H1 (cell line): ENCODE measurements around the gene GNAI2. TPM values are rescaled to one million over a fixed set of nuclear protein-coding genes. Genes with fewer than 3 reads are reported as not detected.

Experiments
- CTCF ChIA-PET: fragments of 300-600 bp; sonication (Branson Sonifier 250); formaldehyde crosslinking; loops from one replicate; lab custom pipeline; 2021; ENCODE audit not compliant: partially characterized antibody; lab: Charles Lee
- POLR2A ChIA-PET: fragments of 300-600 bp; sonication (Branson Sonifier 250); formaldehyde crosslinking; loops from one replicate; lab custom pipeline; 2021; ENCODE audit warnings: inconsistent platforms; ENCODE audit not compliant: partially characterized antibody; lab: Charles Lee
- DNase-seq, 2 experiments: peaks; one replicate each; pipeline versions ENCODE4 v3.0.0 to v3.0.0-alpha.2; 2010 to 2022; ENCODE audit warnings: low spot score in 2 of 2, low read depth in 1 of 2, mixed read lengths in 1 of 2
- FAIRE-seq: peaks from 2 replicates; lab custom pipeline; 2011; peaks lifted over from hg19 to GRCh38; lab: Jason Lieb, UNC
- H2AFZ ChIP-seq: 2 replicates; pipeline ENCODE4 v1.8.1; 2012; ENCODE audit warnings: low read length, inconsistent platforms
- H2AK5ac ChIP-seq: 2 replicates; pipeline ENCODE4 v1.6.1; 2013; ENCODE audit warnings: low read depth, low read length
- H2BK120ac ChIP-seq: replicated peaks from 2 replicates; pipeline ENCODE3; 2013; ENCODE audit warnings: low read depth, low read length, inconsistent platforms
- H2BK12ac ChIP-seq: 2 replicates; pipeline ENCODE4 v1.6.1; 2013; ENCODE audit warnings: low read depth, low read length
- H2BK15ac ChIP-seq: 2 replicates; pipeline ENCODE4 v1.6.1; 2013; ENCODE audit warnings: low read length
- H2BK20ac ChIP-seq: 2 replicates; pipeline ENCODE4 v1.6.1; 2013; ENCODE audit warnings: low read length
- H2BK5ac ChIP-seq: 2 replicates; pipeline ENCODE4 v1.6.1; 2013; ENCODE audit warnings: low read depth, low read length
- H3K14ac ChIP-seq: 2 replicates; pipeline ENCODE4 v1.6.1; 2013; ENCODE audit warnings: inconsistent platforms; ENCODE audit not compliant: insufficient read length
- H3K18ac ChIP-seq: 2 replicates; pipeline ENCODE4 v1.6.1; 2013; ENCODE audit warnings: low read length; ENCODE audit errors: extremely low read depth
- H3K23ac ChIP-seq: 2 replicates; pipeline ENCODE4 v1.6.1; 2013; ENCODE audit warnings: inconsistent platforms; ENCODE audit not compliant: insufficient read length
- H3K23me2 ChIP-seq: 2 replicates; pipeline ENCODE4 v1.6.1; 2013; ENCODE audit warnings: low read depth, low read length
- H3K27ac ChIP-seq: 2 replicates; pipeline ENCODE4 v1.6.1; 2011; ENCODE audit warnings: low read depth, low read length, inconsistent platforms
- H3K27me3 ChIP-seq, 4 experiments: replicated peaks in 1 of 4; 1 replicate in 1 of 4; 2 replicates in 3 of 4; pipeline versions ENCODE4 v1.6.1 to v1.8.1; 2011 to 2013; ENCODE audit warnings: low read length in 3 of 4, mild to moderate bottlenecking in 3 of 4, inconsistent platforms in 2 of 4, mixed read lengths in 2 of 4, moderate library complexity in 1 of 4; ENCODE audit not compliant: control insufficient read depth in 3 of 4, insufficient read depth in 3 of 4; ENCODE audit errors: extremely low read depth in 1 of 4
- H3K36me3 ChIP-seq, 4 experiments: 2 replicates each; pipeline versions ENCODE4 v1.6.1 to v1.8.1; 2011 to 2013; ENCODE audit warnings: mild to moderate bottlenecking in 4 of 4, low read length in 3 of 4, moderate library complexity in 2 of 4, control low read depth in 1 of 4, inconsistent platforms in 1 of 4; ENCODE audit not compliant: insufficient read depth in 4 of 4, control insufficient read depth in 2 of 4
- H3K4ac ChIP-seq: replicated peaks from 2 replicates; pipeline ENCODE3; 2013; ENCODE audit warnings: low read length, low read depth, mixed read lengths, inconsistent platforms; ENCODE audit not compliant: insufficient read length
- H3K4me1 ChIP-seq, 4 experiments: replicated peaks in 1 of 4; 1 replicate in 1 of 4; 2 replicates in 3 of 4; pipeline versions ENCODE4 v1.6.1 to v1.8.1; 2011 to 2013; ENCODE audit warnings: low read length in 3 of 4, inconsistent platforms in 2 of 4, mixed read lengths in 1 of 4; ENCODE audit not compliant: insufficient read depth in 4 of 4, control insufficient read depth in 3 of 4
- H3K4me2 ChIP-seq, 2 experiments: 2 replicates each; pipeline versions ENCODE4 v1.6.1 to v1.8.1; 2011 to 2013; ENCODE audit warnings: low read depth in 2 of 2, low read length in 2 of 2, control low read depth in 1 of 2, inconsistent platforms in 1 of 2, mild to moderate bottlenecking in 1 of 2; ENCODE audit not compliant: insufficient read depth in 1 of 2
- H3K4me3 ChIP-seq, 4 experiments: fragments of 200-600, 300-600 bp in 1 of 4; sonication (generic), shearing (Covaris generic), sonication (Bioruptor Twin) in 1 of 4; 2 replicates each; pipeline versions ENCODE4 v1.5.1 to v1.8.1; 2011 to 2016; ENCODE audit warnings: low read length in 4 of 4, low read depth in 3 of 4, control low read depth in 2 of 4, inconsistent platforms in 2 of 4, mild to moderate bottlenecking in 2 of 4, mixed read lengths in 1 of 4, moderate library complexity in 1 of 4; ENCODE audit not compliant: insufficient read depth in 2 of 4; ENCODE audit errors: extremely low read depth in 1 of 4
- H3K56ac ChIP-seq: replicated peaks from 2 replicates; pipeline ENCODE3; 2013; ENCODE audit warnings: low read depth, mild to moderate bottlenecking, mixed read lengths, low read length, inconsistent platforms; ENCODE audit not compliant: insufficient read length
- H3K79me1 ChIP-seq: 2 replicates; pipeline ENCODE4 v1.6.1; 2013; ENCODE audit warnings: low read depth, low read length, control low read depth
- H3K79me2 ChIP-seq, 2 experiments: 2 replicates each; pipeline versions ENCODE4 v1.6.1 to v1.8.1; 2012 to 2013; ENCODE audit warnings: low read length in 2 of 2, mild to moderate bottlenecking in 2 of 2, inconsistent platforms in 1 of 2; ENCODE audit not compliant: insufficient read depth in 2 of 2, control insufficient read depth in 1 of 2
- H3K9ac ChIP-seq, 4 experiments: replicated peaks in 1 of 4; 1 replicate in 1 of 4; 2 replicates in 3 of 4; pipeline versions ENCODE4 v1.6.1 to v1.8.1; 2011 to 2013; ENCODE audit warnings: low read depth in 3 of 4, low read length in 3 of 4, control low read depth in 2 of 4, mild to moderate bottlenecking in 2 of 4, moderate library complexity in 2 of 4, inconsistent platforms in 1 of 4; ENCODE audit errors: extremely low read depth in 1 of 4
- H3K9me3 ChIP-seq, 2 experiments: 2 replicates each; pipeline versions ENCODE4 v1.6.1 to v1.8.1; 2012 to 2013; ENCODE audit warnings: mild to moderate bottlenecking in 2 of 2, moderate library complexity in 2 of 2, control low read depth in 1 of 2, inconsistent platforms in 1 of 2, low read depth in 1 of 2, low read length in 1 of 2, mixed read lengths in 1 of 2; ENCODE audit not compliant: insufficient read depth in 2 of 2
- H4K20me1 ChIP-seq, 2 experiments: replicated peaks in 1 of 2; 2 replicates each; pipeline versions ENCODE3 to v1.8.1; 2011 to 2013; ENCODE audit warnings: inconsistent platforms in 2 of 2, low read length in 2 of 2, mild to moderate bottlenecking in 1 of 2; ENCODE audit not compliant: insufficient read depth in 2 of 2, control insufficient read depth in 1 of 2
- H4K5ac ChIP-seq: 2 replicates; pipeline ENCODE4 v1.6.1; 2013; ENCODE audit warnings: low read length, low read depth, mixed read lengths, inconsistent platforms; ENCODE audit not compliant: insufficient read length
- H4K8ac ChIP-seq: 2 replicates; pipeline ENCODE4 v1.8.0; 2013; ENCODE audit warnings: mild to moderate bottlenecking, moderate library complexity, low read length, inconsistent platforms; ENCODE audit not compliant: insufficient read depth; ENCODE audit errors: extremely low read depth
- H4K91ac ChIP-seq: replicated peaks from 2 replicates; pipeline ENCODE3; 2013; ENCODE audit warnings: low read length, mixed read lengths, inconsistent platforms; ENCODE audit not compliant: insufficient read length
- BACH1 ChIP-seq: IDR thresholded peaks from 2 replicates; pipeline ENCODE4 v1.6.1; 2012; ENCODE audit warnings: low read length, improper control_type of control experiment
- CTBP2 ChIP-seq: IDR thresholded peaks from 2 replicates; pipeline ENCODE4 v1.7.0; 2011; ENCODE audit warnings: borderline replicate concordance, mild to moderate bottlenecking, moderate library complexity, mixed read lengths, low read length; ENCODE audit not compliant: insufficient read depth, insufficient read length
- KDM4A ChIP-seq: IDR thresholded peaks from one replicate; pipeline ENCODE4 v1.7.1; 2012; ENCODE audit warnings: low read depth, mild to moderate bottlenecking, moderate library complexity, low read length, inconsistent platforms; ENCODE audit not compliant: severe bottlenecking
- PHF8 ChIP-seq: fragments of 200-600 bp; sonication (generic); conservative IDR thresholded peaks from 2 replicates; pipeline ENCODE4 v1.7.1; 2012; ENCODE audit warnings: low read depth, mild to moderate bottlenecking, inconsistent platforms, low read length, moderate library complexity
- TAF1 ChIP-seq: IDR thresholded peaks from 2 replicates; pipeline ENCODE4 v1.6.1; 2011; ENCODE audit warnings: mild to moderate bottlenecking, low read depth, low read length
- WGBS, 2 experiments: shearing (Covaris generic) in 1 of 2; methylation state at CpG; one replicate each; pipeline versions ENCODE4 v1.1.6 to v1.1.7; 2013 to 2015; ENCODE audit warnings: low lambda C conversion rate in 2 of 2, mixed read lengths in 2 of 2, inconsistent platforms in 1 of 2, low coverage in 1 of 2, missing lambda C conversion rate in 1 of 2; ENCODE audit not compliant: insufficient replicate concordance in 2 of 2, insufficient coverage in 1 of 2, insufficient read length in 1 of 2; ENCODE audit errors: extremely low coverage in 1 of 2, missing lambda C conversion rate in 1 of 2; 5-methylcytosine and 5-hydroxymethylcytosine counted together
- polyA plus RNA-seq, 7 experiments: library from polyadenylated mRNA; depleted of rRNA in 3 of 7; stranded (reverse) in 5 of 7; unstranded in 2 of 7; fragments of >200 nt in 5 of 7; fragments of 200-250 nt in 2 of 7; gene quantifications; 1 replicate in 5 of 7; 2 replicates in 1 of 7; 4 replicates in 1 of 7; pipeline versions ENCODE4 v1.2.1 to v1.2.3, GENCODE V29; 2011 to 2013; ENCODE audit warnings: missing spikeins in 2 of 7, mixed read lengths in 2 of 7
- total RNA-seq: library from RNA; stranded (reverse); fragmentation: NEBNext Ultra II Directional; extraction: Animal tissue kit (Norgen Biotek cat#: 25700); gene quantifications from 2 replicates; pipeline ENCODE4 v1.2.1, GENCODE V29; 2021

The GNAI2 gene
- total and polyA plus RNA-seq, 2 of the 8 experiments (the other 6 are each of a cell fraction or from before 2014, with no cell fraction given): 168 to 539 TPM

DNA sequence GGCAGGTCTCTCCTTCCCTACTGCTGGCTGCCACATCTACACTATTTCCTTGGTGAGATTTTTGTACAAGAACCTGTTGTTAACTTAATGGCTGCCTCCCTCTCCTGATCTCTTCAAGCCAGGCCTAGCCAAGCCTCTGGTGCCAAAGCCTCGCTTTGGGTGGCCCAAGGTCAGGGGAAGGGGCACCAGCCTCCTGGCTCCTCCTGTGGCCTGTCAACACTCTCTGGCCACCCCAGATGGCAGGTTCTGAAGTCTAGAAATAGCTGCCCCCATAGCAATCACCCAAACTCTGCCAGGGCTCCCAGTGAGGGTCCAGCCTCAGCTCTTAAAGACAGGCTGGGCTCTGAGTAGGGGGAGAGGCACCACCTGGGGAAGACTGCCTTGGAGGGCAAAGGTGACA is 51.3 kb downstream of the GNAI2 start:
- no peak overlapping the region for H4K8ac ChIP-seq
- CTCF ChIA-PET: interaction anchor here (0.8 to 2.0 kb wide), 5 partner anchors 8 to 95 kb away, joined by 3 to 7 read pairs (median 5); no protein-coding TSS in a partner anchor
- no peak overlapping the region for H3K18ac ChIP-seq
- H3K36me3 ChIP-seq: peaks cover 16 to 29% (median 22%) of the 10 kb centered on the region in 4 experiments
- peaks cover 0 to 4% (median 2%) of the 10 kb centered on the region in 4 experiments; a peak in 4 of 7 replicates for H3K4me1 ChIP-seq
- H2AK5ac ChIP-seq: no peak overlapping the region
- no peak overlapping the region for H3K23ac ChIP-seq
- POLR2A ChIA-PET: interaction anchor here (0.7 to 6.8 kb wide), 4 partner anchors 8 to 46 kb away, joined by 3 to 122 read pairs (median 3); partner anchors contain the start of gene LSMEM2
- H4K91ac ChIP-seq: no peak overlapping the region
- H2BK5ac ChIP-seq: no peak overlapping the region
- H3K4ac ChIP-seq: no peak overlapping the region
- DNase-seq (no peak), FAIRE-seq (no peak)
- no peak overlapping the region for H3K14ac ChIP-seq
- WGBS, 2 experiments: 75% methylated on average over 1 of the region's 1 CpG; no CpG with 5 or more reads in 1 of the 2 experiments
- H2BK15ac ChIP-seq: no peak overlapping the region
- no peaks in the 10 kb centered on the region; a peak in 1 of 7 replicates for H3K27me3 ChIP-seq
- no peak overlapping the region for H2AFZ ChIP-seq
- peaks cover 0 to 15% of the 10 kb centered on the region in 2 experiments; a peak in 3 of 4 replicates for H3K79me2 ChIP-seq
- no peak for TF ChIP-seq BACH1
- TF ChIP-seq KDM4A: no peak
- TF ChIP-seq CTBP2: no peak
- no peak for TF ChIP-seq PHF8
- no peak for TF ChIP-seq TAF1
- peaks cover 0 to 13% of the 10 kb centered on the region in 2 experiments for H4K20me1 ChIP-seq
- no peak overlapping the region for H3K4me3 ChIP-seq
- H3K4me2 ChIP-seq: no peak overlapping the region
- H4K5ac ChIP-seq: no peak overlapping the region
- peaks cover 8% of the 10 kb centered on the region; the same call in 1 of the 2 replicates for H3K79me1 ChIP-seq
- H3K23me2 ChIP-seq: peaks cover 7% of the 10 kb centered on the region
- H2BK120ac ChIP-seq: no peak overlapping the region
- no peak overlapping the region for H3K27ac ChIP-seq
- H2BK12ac ChIP-seq: no peak overlapping the region
- no peak overlapping the region for H3K56ac ChIP-seq
- H3K9ac ChIP-seq: no peak overlapping the region
- H3K9me3 ChIP-seq: no peaks in the 10 kb centered on the region
- H2BK20ac ChIP-seq: no peak overlapping the region
